Urinary bladder (tissue), 4 donors: ENCODE measurements around the gene DENND4A. TPM values are rescaled to one million over a fixed set of nuclear protein-coding genes. Genes with fewer than 3 reads are reported as not detected.
"Not testable (repeated sequence)": the region's sequence is repeated elsewhere in the genome, so short reads cannot be mapped to it uniquely, and the experiment has no call there.

ENCODE experiments used
- DNase-seq: peaks from one replicate; pipeline ENCODE4 v3.0.0-alpha.2; 2015; ENCODE audit errors: extremely low spot score
- H3K27ac ChIP-seq: one replicate; pipeline ENCODE4 v1.5.1; 2013; ENCODE audit warnings: low read depth, mild to moderate bottlenecking, moderate library complexity
- H3K36me3 ChIP-seq: one replicate; pipeline ENCODE4 v1.6.1; 2013; ENCODE audit warnings: mild to moderate bottlenecking, moderate library complexity; ENCODE audit not compliant: insufficient read depth
- H3K4me1 ChIP-seq: one replicate; pipeline ENCODE4 v1.6.1; 2013; ENCODE audit warnings: mild to moderate bottlenecking, moderate library complexity; ENCODE audit not compliant: insufficient read depth
- H3K4me3 ChIP-seq: one replicate; pipeline ENCODE4 v1.5.1; 2013; ENCODE audit warnings: low read depth, low read length
- WGBS: extraction: QIAGEN DNeasy Blood & Tissue Kit; methylation state at CpG from one replicate; pipeline ENCODE4 v1.1.7; 2013; 5-methylcytosine and 5-hydroxymethylcytosine counted together
- polyA plus RNA-seq: library from polyadenylated mRNA; stranded (reverse); fragments of 200-250 nt; gene quantifications from one replicate; pipeline ENCODE4 v1.2.3, GENCODE V29; 2013
- total RNA-seq: library from RNA; depleted of rRNA; stranded (reverse); fragments of >200 nt; gene quantifications from one replicate; pipeline ENCODE4 v1.2.3, GENCODE V29; 2014
- donor health status: healthy with polysubstance abuse.
- donor health status: healthy.

The DENND4A gene
- total and polyA plus RNA-seq, 2 donors: 8.5 to 56.4 TPM

GRCh38 chr15:65630760-65631159, 161.3 kb downstream of the DENND4A start:
- WGBS: 94% methylated on average over 5 of the region's 5 CpGs
- no peaks in the 10 kb centered on the region for H3K4me1 ChIP-seq

GRCh38 chr15:65629548-65629947, 162.5 kb downstream of the DENND4A start:
- H3K4me1 ChIP-seq: no peaks in the 10 kb centered on the region
- no peak overlapping the region for H3K4me3 ChIP-seq
- no peaks in the 10 kb centered on the region for H3K36me3 ChIP-seq
- 91% methylated on average over 3 of the region's 3 CpGs for WGBS
- no peak for DNase-seq
- no peak overlapping the region for H3K27ac ChIP-seq

More at GRCh38 chr15:65630760-65631159, 161.3 kb downstream of the DENND4A start:
- no peak for DNase-seq
- no peaks in the 10 kb centered on the region for H3K36me3 ChIP-seq
- no peak overlapping the region for H3K4me3 ChIP-seq
- no peak overlapping the region for H3K27ac ChIP-seq

- Histone ChIP-seq H3K4me3 (no peak overlapping the region), H3K27ac (no peak overlapping the region), H3K36me3 (no peaks in the 10 kb centered on the region), H3K4me1 (no peaks in the 10 kb centered on the region)
- 74% methylated on average over 4 of the region's 4 CpGs for WGBS
- DNase-seq: no peak
These were observed 165.2 kb downstream of the DENND4A start for GRCh38 chr15:65626856-65627255.

- no peak overlapping the region for H3K4me3 ChIP-seq
- no peak overlapping the region for H3K27ac ChIP-seq
- H3K36me3 ChIP-seq: no peaks in the 10 kb centered on the region
- H3K4me1 ChIP-seq: no peaks in the 10 kb centered on the region
- DNase-seq: no peak
These were observed 169.0 kb downstream of the DENND4A start for GRCh38 chr15:65623103-65623502.

- Histone ChIP-seq H3K4me1 (no peaks in the 10 kb centered on the region), H3K4me3 (no peak within 1 kb of the TSS), H3K36me3 (no peaks in the 10 kb centered on the region), H3K27ac (no peak within 1 kb of the TSS)
- no peak for DNase-seq
- 92% methylated on average over 6 of the region's 6 CpGs for WGBS
These were observed 170.5 kb downstream of the DENND4A start, which contains the start of gene SLC24A1 for GRCh38 chr15:65621638-65622037. Gene SLC24A1 (plus strand): TSS chr15:65621938. CDS start chr15:65624081, 2,143 bp downstream.

- H3K27ac ChIP-seq: no peak overlapping the region
- H3K4me3 ChIP-seq: no peak overlapping the region
- no peaks in the 10 kb centered on the region for H3K4me1 ChIP-seq
- 86% methylated on average over 2 of the region's 2 CpGs for WGBS
- DNase-seq: no peak
- H3K36me3 ChIP-seq: no peaks in the 10 kb centered on the region
These were observed 171.3 kb downstream of the DENND4A start for GRCh38 chr15:65620833-65621232.

- Histone ChIP-seq H3K27ac (no peak overlapping the region), H3K4me3 (no peak overlapping the region), H3K4me1 (no peaks in the 10 kb centered on the region), H3K36me3 (no peaks in the 10 kb centered on the region)
- 65% methylated on average over 5 of the region's 5 CpGs for WGBS
- no peak for DNase-seq
These were observed 172.3 kb downstream of the DENND4A start for GRCh38 chr15:65619626-65620290.

GRCh38 chr15:65618560-65619109, 173.5 kb downstream of the DENND4A start:
- no peak for DNase-seq
- Histone ChIP-seq H3K27ac (no peak overlapping the region), H3K4me3 (no peak overlapping the region), H3K36me3 (no peaks in the 10 kb centered on the region), H3K4me1 (no peaks in the 10 kb centered on the region)
- 62% methylated on average over 5 of the region's 5 CpGs for WGBS

- 100% methylated on average over 1 of the region's 1 CpG for WGBS
- not testable (repeated sequence) for H3K27ac ChIP-seq, H3K36me3 ChIP-seq, H3K4me3 ChIP-seq, H3K4me1 ChIP-seq, DNase-seq
These were observed 176.2 kb downstream of the DENND4A start for GRCh38 chr15:65615887-65616286.

- WGBS: 75% methylated on average over 6 of the region's 6 CpGs
- H3K4me3 ChIP-seq: no peak overlapping the region
- DNase-seq: no peak
- no peaks in the 10 kb centered on the region for H3K4me1 ChIP-seq
- no peak overlapping the region for H3K27ac ChIP-seq
- H3K36me3 ChIP-seq: no peaks in the 10 kb centered on the region
These were observed 178.9 kb downstream of the DENND4A start for GRCh38 chr15:65612949-65613744.

GRCh38 chr15:65612616-65612946, 179.5 kb downstream of the DENND4A start:
- 65% methylated on average over 2 of the region's 2 CpGs for WGBS
- DNase-seq: no peak
- no peaks in the 10 kb centered on the region for H3K36me3 ChIP-seq
- H3K4me1 ChIP-seq: no peaks in the 10 kb centered on the region
- no peak overlapping the region for H3K27ac ChIP-seq
- no peak overlapping the region for H3K4me3 ChIP-seq

GRCh38 chr15:65611888-65612615, 180.0 kb downstream of the DENND4A start:
- Histone ChIP-seq H3K36me3 (peaks cover 1% of the 10 kb centered on the region), H3K4me3 (peak overlapping the region; percentile 61), H3K4me1 (no peaks in the 10 kb centered on the region), H3K27ac (peak overlapping the region; percentile 89)
- WGBS: 82% methylated on average over 5 of the region's 5 CpGs
- no peak for DNase-seq

GRCh38 chr15:65610871-65611718, 181.0 kb downstream of the DENND4A start, which contains the start of gene INTS14:
Gene INTS14 (minus strand): TSS chr15:65611131. CDS start chr15:65607380, 3,751 bp downstream.
- under 1% methylated on average over 64 of the region's 64 CpGs for WGBS
- peak within 1 kb of the TSS; percentile 61 for H3K4me3 ChIP-seq
- peaks cover 2% of the 10 kb centered on the region for H3K36me3 ChIP-seq
- H3K4me1 ChIP-seq: no peaks in the 10 kb centered on the region
- H3K27ac ChIP-seq: peak within 1 kb of the TSS; percentile 93
- peak; percentile 88 for DNase-seq
